ENCODE measurements around the gene MT1B. TPM values are rescaled to one million over a fixed set of nuclear protein-coding genes. Genes with fewer than 3 reads are reported as not detected.
A peak's percentile ranks its signal among the peaks of the same experiment; 100 is the strongest.

Gene MT1B
- total and polyA plus RNA-seq, 4 donors: 1.2 to 1.5 TPM; not detected in 2

- Histone ChIP-seq H3K4me1 (ENCODE audit: control insufficient read depth in 4 of 4, insufficient read depth in 4 of 4, low read length in 3 of 4) (peaks cover 0 to 27% (median 7%) of the 10 kb centered on the region in 4 donors), H3K27ac (ENCODE audit: low read depth in 1 of 2, low read length in 2 of 2) (peak overlapping the region; percentile 98 to 99), H3K9me3 (ENCODE audit: control insufficient read depth in 4 of 4, low read length in 3 of 4) (no peaks in the 10 kb centered on the region), H3K4me3 (ENCODE audit: low read depth in 1 of 3, low read length in 3 of 3) (peak overlapping the region in 2 of 3 donors; percentile 88 to 90), H3K36me3 (ENCODE audit: control insufficient read depth in 4 of 4, insufficient read depth in 3 of 4, low read depth in 1 of 4, low read length in 3 of 4) (no peaks in the 10 kb centered on the region), H3K9ac (ENCODE audit: low read depth in 1 of 2, low read length in 2 of 2) (peak overlapping the region; percentile 84 to 98), H3K27me3 (ENCODE audit: control insufficient read depth in 4 of 4, insufficient read depth in 4 of 4, low read length in 3 of 4) (no peaks in the 10 kb centered on the region)
- no peak for DNase-seq (ENCODE audit: low spot score)
- WGBS: 27% methylated on average over 2 of the region's 2 CpGs
- TF ChIP-seq TAF1 (conservative IDR thresholded peaks at IDR 0.05) (peak; percentile 44), JUND (IDR thresholded peaks at IDR 0.05) (peak; percentile 94 to 95), NR2F2 (IDR thresholded peaks at IDR 0.05) (peak; percentile 86), GABPA (IDR thresholded peaks at IDR 0.05 in 1 of 2, conservative IDR thresholded peaks at IDR 0.05 in 1 of 2) (peak in 1 of 2 donors; percentile 58), ZBTB33 (IDR thresholded peaks at IDR 0.05) (peak; percentile 88), RXRA (IDR thresholded peaks at IDR 0.05) (peak; percentile 100), EGR1 (IDR thresholded peaks at IDR 0.05; ENCODE audit: low read depth in 2 of 2) (peak; percentile 48 to 77), RAD21 (IDR thresholded peaks at IDR 0.05) (peak; percentile 59 to 68), REST (IDR thresholded peaks at IDR 0.05) (peak; percentile 90), ATF3 (IDR thresholded peaks at IDR 0.05) (peak; percentile 83), CTCF (IDR thresholded peaks at IDR 0.05; ENCODE audit: low read depth, low read length, missing input control) (no peak), FOXA1 (IDR thresholded peaks at IDR 0.05) (peak; percentile 94), SP1 (IDR thresholded peaks at IDR 0.05) (peak; percentile 100), HNF4A (conservative IDR thresholded peaks at IDR 0.05) (peak; percentile 84 to 91), HNF4G (IDR thresholded peaks at IDR 0.05) (peak; percentile 46), YY1 (IDR thresholded peaks at IDR 0.05) (peak; percentile 89), FOXA2 (IDR thresholded peaks at IDR 0.05) (peak; percentile 77), MAX (IDR thresholded peaks at IDR 0.05) (peak; percentile 93)
Observed at GRCh38 chr16:56611281-56611833, 40.3 kb upstream of the MT1B start.

All from liver (tissue), 9 donors.